ENCODE measurements around the gene IGLON5.

IGLON5 gene

GRCh38 chr19:51317968-51318367 is 6.5 kb downstream of the IGLON5 start:
- no peak overlapping the region for H3K4me3 ChIP-seq (ENCODE audit: low read length)

GRCh38 chr19:51318687-51319648 is 7.5 kb downstream of the IGLON5 start:
- DNase-seq (ENCODE audit: low read depth): no peak
- no peak overlapping the region for H3K4me3 ChIP-seq (ENCODE audit: low read length)
- TF ChIP-seq CTCF (conservative IDR thresholded peaks at IDR 0.05; ENCODE audit: low read length): no peak

More at GRCh38 chr19:51317968-51318367, 6.5 kb downstream of the IGLON5 start:
- no peak for DNase-seq (ENCODE audit: low read depth)
- no peak for TF ChIP-seq CTCF (conservative IDR thresholded peaks at IDR 0.05; ENCODE audit: low read length)

GRCh38 chr19:51319649-51320279 is 8.3 kb downstream of the IGLON5 start:
- TF ChIP-seq CTCF (conservative IDR thresholded peaks at IDR 0.05; ENCODE audit: low read length): no peak
- no peak overlapping the region for H3K4me3 ChIP-seq (ENCODE audit: low read length)
- no peak for DNase-seq (ENCODE audit: low read depth)

GRCh38 chr19:51320280-51320657 is 8.8 kb downstream of the IGLON5 start:
- no peak overlapping the region for H3K4me3 ChIP-seq (ENCODE audit: low read length)
- TF ChIP-seq CTCF (conservative IDR thresholded peaks at IDR 0.05; ENCODE audit: low read length): no peak
- no peak for DNase-seq (ENCODE audit: low read depth)

GRCh38 chr19:51321799-51322198 is 10.4 kb downstream of the IGLON5 start:
- H3K4me3 ChIP-seq (ENCODE audit: low read length): no peak overlapping the region
- no peak for DNase-seq (ENCODE audit: low read depth)
- TF ChIP-seq CTCF (conservative IDR thresholded peaks at IDR 0.05; ENCODE audit: low read length): no peak

GRCh38 chr19:51323481-51324166 is 12.2 kb downstream of the IGLON5 start:
- DNase-seq (ENCODE audit: low read depth): no peak
- TF ChIP-seq CTCF (conservative IDR thresholded peaks at IDR 0.05; ENCODE audit: low read length): no peak
- H3K4me3 ChIP-seq (ENCODE audit: low read length): no peak overlapping the region
